IMR-90 (cell line): ENCODE data around the gene DDN. TPM values are rescaled to one million over a fixed set of nuclear protein-coding genes. Genes with fewer than 3 reads are reported as not detected.

Experiments used
- ATAC-seq: fragments of 200-7000 bp; cut with Tn5 transposase; 2 replicates; pipeline ENCODE4 v1.9.1; 2020; ENCODE audit warnings: low read depth, mild to moderate bottlenecking, moderate library complexity
- BruUV-seq: library from RNA; stranded (reverse); fragments of 400-500 nt; replicated peaks from 2 replicates; lab custom pipeline; 2021; lab: Mats Ljungman, UMichigan
- CTCF ChIA-PET: fragments of 300-600 bp; formaldehyde crosslinking; extraction: SDS; loops from one replicate; lab custom pipeline; 2021; ENCODE audit warnings: antibody characterized with exemption; lab: Yijun Ruan, JAX
- POLR2A ChIA-PET: fragments of 300-600 bp; sonication (Branson Sonifier 250); formaldehyde crosslinking; loops from one replicate; lab custom pipeline; 2022; ENCODE audit warnings: antibody characterized with exemption; ENCODE audit not compliant: unreplicated experiment; lab: Charles Lee
- DNase-seq: peaks from one replicate; pipeline ENCODE4 v3.0.0; 2013
- H2AFZ ChIP-seq: replicated peaks from 2 replicates; pipeline ENCODE3; 2013; ENCODE audit warnings: low read length, mild to moderate bottlenecking; ENCODE audit not compliant: poor library complexity
- H2AK5ac ChIP-seq: 2 replicates; pipeline ENCODE4 v1.6.1; 2013; ENCODE audit warnings: low read depth, low read length, inconsistent platforms
- H2AK9ac ChIP-seq: replicated peaks from 2 replicates; pipeline ENCODE3; 2013; ENCODE audit warnings: mild to moderate bottlenecking, low read depth, low read length, moderate library complexity; ENCODE audit not compliant: poor library complexity
- H2BK120ac ChIP-seq: 2 replicates; pipeline ENCODE4 v1.6.1; 2013; ENCODE audit warnings: low read depth, low read length, inconsistent platforms
- H2BK15ac ChIP-seq: 3 replicates; pipeline ENCODE4 v1.6.1; 2013; ENCODE audit warnings: low read depth, low read length, inconsistent platforms
- H2BK20ac ChIP-seq: 2 replicates; pipeline ENCODE4 v1.6.1; 2013; ENCODE audit warnings: low read depth, mild to moderate bottlenecking, inconsistent platforms, low read length, moderate library complexity
- H2BK5ac ChIP-seq: 2 replicates; pipeline ENCODE4 v1.6.1; 2013; ENCODE audit warnings: mild to moderate bottlenecking, low read depth, low read length, inconsistent platforms; ENCODE audit not compliant: poor library complexity, severe bottlenecking
- H3K14ac ChIP-seq: replicated peaks from 2 replicates; pipeline ENCODE4 v1.6.1; 2013; ENCODE audit warnings: low read depth, low read length, inconsistent platforms
- H3K18ac ChIP-seq: 2 replicates; pipeline ENCODE4 v1.6.1; 2013; ENCODE audit warnings: low read depth, low read length, control low read depth
- H3K23ac ChIP-seq: 2 replicates; pipeline ENCODE4 v1.6.1; 2013; ENCODE audit warnings: low read depth, low read length, inconsistent platforms
- H3K27ac ChIP-seq: 2 replicates; pipeline ENCODE4 v1.5.1; 2013; ENCODE audit warnings: mild to moderate bottlenecking, control low read depth, low read length; ENCODE audit not compliant: insufficient read depth
- H3K27me3 ChIP-seq: 2 replicates; pipeline ENCODE4 v1.6.1; 2013; ENCODE audit warnings: low read length; ENCODE audit not compliant: control insufficient read depth, insufficient read depth
- H3K36me3 ChIP-seq: 2 replicates; pipeline ENCODE4 v1.6.1; 2013; ENCODE audit warnings: low read length, mixed read lengths; ENCODE audit not compliant: control insufficient read depth, insufficient read depth
- H3K4ac ChIP-seq: 2 replicates; pipeline ENCODE4 v1.6.1; 2013; ENCODE audit warnings: low read depth, low read length, inconsistent platforms
- H3K4me1 ChIP-seq: 2 replicates; pipeline ENCODE4 v1.6.1; 2013; ENCODE audit warnings: low read length, mixed read lengths; ENCODE audit not compliant: control insufficient read depth, insufficient read depth
- H3K4me2 ChIP-seq: 2 replicates; pipeline ENCODE4 v1.6.1; 2013; ENCODE audit warnings: low read depth, mild to moderate bottlenecking, control low read depth, low read length, moderate library complexity
- H3K4me3 ChIP-seq: 2 replicates; pipeline ENCODE4 v1.5.1; 2013; ENCODE audit warnings: low read depth, mild to moderate bottlenecking, control low read depth, low read length, moderate library complexity; ENCODE audit not compliant: insufficient read depth
- H3K56ac ChIP-seq: 2 replicates; pipeline ENCODE4 v1.6.1; 2013; ENCODE audit warnings: low read length, inconsistent platforms; ENCODE audit not compliant: insufficient read depth; ENCODE audit errors: extremely low read depth
- H3K79me1 ChIP-seq, 2 experiments: 2 replicates each; pipeline ENCODE4 v1.6.1; 2013; ENCODE audit warnings: low read length in 2 of 2, inconsistent platforms in 1 of 2, low read depth in 1 of 2
- H3K9ac ChIP-seq: 2 replicates; pipeline ENCODE4 v1.6.1; 2013; ENCODE audit warnings: low read depth, low read length, control low read depth
- H3K9me1 ChIP-seq: 2 replicates; pipeline ENCODE4 v1.6.1; 2013; ENCODE audit warnings: low read length, inconsistent platforms; ENCODE audit not compliant: insufficient read depth
- H3K9me3 ChIP-seq: 2 replicates; pipeline ENCODE4 v1.6.1; 2013; ENCODE audit warnings: low read length; ENCODE audit not compliant: control insufficient read depth, insufficient read depth
- H4K20me1 ChIP-seq: 2 replicates; pipeline ENCODE4 v1.6.1; 2013; ENCODE audit warnings: low read length, inconsistent platforms; ENCODE audit not compliant: insufficient read depth
- H4K5ac ChIP-seq: 2 replicates; pipeline ENCODE4 v1.6.1; 2013; ENCODE audit warnings: mild to moderate bottlenecking, low read depth, low read length, control low read depth
- H4K8ac ChIP-seq, 2 experiments: 2 replicates each; pipeline ENCODE4 v1.6.1; 2013; ENCODE audit warnings: low read depth in 2 of 2, low read length in 2 of 2, control low read depth in 1 of 2, inconsistent platforms in 1 of 2
- H4K91ac ChIP-seq: 2 replicates; pipeline ENCODE4 v1.6.1; 2013; ENCODE audit warnings: low read depth, low read length, inconsistent platforms; ENCODE audit not compliant: insufficient read depth
- CHD1 ChIP-seq: IDR thresholded peaks from 2 replicates; pipeline ENCODE4 v1.6.1; 2012; ENCODE audit warnings: low read depth, low read length, improper control_type of control experiment
- FOS ChIP-seq: fragments of 150-350 bp; IDR thresholded peaks from 2 replicates; pipeline ENCODE4 v1.6.1; 2016; ENCODE audit warnings: low read depth, low read length
- RCOR1 ChIP-seq: IDR thresholded peaks from 2 replicates; pipeline ENCODE4 v1.6.1; 2012; ENCODE audit warnings: mild to moderate bottlenecking, low read length, improper control_type of control experiment; ENCODE audit not compliant: insufficient replicate concordance
- SMC3 ChIP-seq: fragments of 150-350 bp; IDR thresholded peaks from 2 replicates; pipeline ENCODE4 v1.6.1; 2016; ENCODE audit warnings: low read depth, mild to moderate bottlenecking, antibody characterized with exemption, low read length, moderate library complexity
- WGBS, 2 experiments: methylation state at CpG; one replicate each; pipeline versions ENCODE4 v1.1.5 to v1.1.7; 2013; ENCODE audit warnings: missing lambda C conversion rate in 2 of 2; ENCODE audit not compliant: insufficient read length in 1 of 2; ENCODE audit errors: extremely low coverage in 2 of 2; 5-methylcytosine and 5-hydroxymethylcytosine counted together
- dilution Hi-C: fragments of 300-500 bp; cut with HindIII; formaldehyde crosslinking; loops from one replicate; pipeline ENCODE4 v1.14.3; 2018; ENCODE audit warnings: low sequenced_read_pairs; ENCODE audit not compliant: unreplicated experiment
- in situ Hi-C: fragments of 300-500 bp; cut with MboI; formaldehyde crosslinking; loops from 3 replicates; pipeline ENCODE4 v1.14.3; 2019; ENCODE audit warnings: low sequenced_read_pairs, inconsistent platforms, mixed read lengths
- intact Hi-C: fragments of 100-400 bp; cut with micrococcal nuclease; formaldehyde crosslinking; loops from 2 replicates; pipeline ENCODE4 v1.10.0; 2022
- polyA plus RNA-seq, 3 experiments: library from polyadenylated mRNA; depleted of rRNA; stranded (reverse); fragments of >200 nt; gene quantifications; 2 replicates each; pipeline ENCODE4 v1.2.3, GENCODE V29; 2012; ENCODE audit warnings: low replicate concordance in 1 of 3
- total RNA-seq: library from RNA; depleted of rRNA; stranded (reverse); fragments of >200 nt; gene quantifications from 2 replicates; pipeline ENCODE4 v1.2.3, GENCODE V29; 2012

The DDN gene
- total and polyA plus RNA-seq, 2 of the 4 experiments (the other 2 are of a cell fraction): 0.18 to 0.21 TPM

DNA sequence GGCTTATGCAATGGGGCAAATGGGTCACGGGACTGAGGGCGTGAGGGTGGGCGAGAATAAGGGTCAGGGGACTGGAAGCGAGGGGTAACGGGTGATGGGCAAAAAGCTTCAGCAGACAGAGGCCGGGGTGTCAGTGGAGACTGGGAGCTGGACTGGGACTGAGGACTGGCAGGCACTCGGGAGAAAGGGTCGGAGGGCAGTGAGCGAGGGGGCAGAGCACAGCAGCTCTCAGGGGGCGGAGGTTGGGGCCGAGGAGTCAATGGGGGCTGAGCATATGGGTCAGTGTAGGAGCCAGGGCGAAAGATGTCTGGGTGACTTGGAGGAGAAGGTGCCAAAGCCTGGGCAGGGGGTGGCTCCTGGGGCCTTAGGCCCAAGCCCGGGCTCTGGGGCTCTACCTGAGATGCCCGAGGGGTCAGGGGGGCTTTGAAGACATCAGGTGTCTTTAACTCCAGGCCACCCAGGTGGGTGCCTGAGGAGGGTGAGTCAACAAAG is 41.2 kb upstream of the DDN start:
- no peak overlapping the region for H3K4me2 ChIP-seq
- no peak overlapping the region for H2BK5ac ChIP-seq
- ATAC-seq (no peak), DNase-seq (no peak)
- ChIA-PET CTCF (no interaction called here), POLR2A (no interaction called here)
- no peak overlapping the region for H4K91ac ChIP-seq
- no peak overlapping the region for H3K4me3 ChIP-seq
- 91% methylated on average over 9 of the region's 14 CpGs; no CpG with 5 or more reads in 1 of the 2 experiments for WGBS, 2 experiments
- no peaks in the 10 kb centered on the region for H3K4me1 ChIP-seq
- H3K27me3 ChIP-seq: no peaks in the 10 kb centered on the region
- no peak overlapping the region for H3K56ac ChIP-seq
- H2AFZ ChIP-seq: no peak overlapping the region
- no peak overlapping the region for H2BK120ac ChIP-seq
- BruUV-seq: no TSS peak
- no peak overlapping the region for H4K8ac ChIP-seq
- no peak overlapping the region for H3K27ac ChIP-seq
- no peak overlapping the region for H3K18ac ChIP-seq
- no peak overlapping the region for H2AK5ac ChIP-seq
- H3K79me1 ChIP-seq: peaks cover 28 to 38% of the 10 kb centered on the region in 2 experiments
- no peak overlapping the region for H2BK15ac ChIP-seq
- peaks cover 85% of the 10 kb centered on the region for H3K36me3 ChIP-seq
- no peak overlapping the region for H2AK9ac ChIP-seq
- H3K4ac ChIP-seq: no peak overlapping the region
- H3K14ac ChIP-seq: no peak overlapping the region
- TF ChIP-seq CHD1 (no peak), SMC3 (no peak), RCOR1 (no peak), FOS (no peak)
- no peak overlapping the region for H4K5ac ChIP-seq
- H2BK20ac ChIP-seq: no peak overlapping the region
- H3K9me1 ChIP-seq: no peaks in the 10 kb centered on the region
- no peaks in the 10 kb centered on the region for H3K9me3 ChIP-seq
- peaks cover 18% of the 10 kb centered on the region; the same call in 1 of the 2 replicates for H4K20me1 ChIP-seq
- no peak overlapping the region for H3K9ac ChIP-seq
- in situ Hi-C loops (no loop called here), dilution Hi-C loops (no loop called here), intact Hi-C loops (no loop called here)
- no peak overlapping the region for H3K23ac ChIP-seq
